CD4-positive, CD25-positive, alpha-beta regulatory T cell (primary cell): ENCODE measurements around the gene IKZF1. TPM values are rescaled to one million over a fixed set of nuclear protein-coding genes. Genes with fewer than 3 reads are reported as not detected.

Experiments used
- ATAC-seq, 2 donors: fragments of 150-1000 bp; cut with Tn5 transposase; one replicate each; pipeline ENCODE4 v1.10.0; 2021; ENCODE audit warnings: low read depth in 2 of 2, moderate number of reproducible peaks in 2 of 2, moderate library complexity in 1 of 2
- DNase-seq, 3 donors: peaks; one replicate each; pipeline versions ENCODE4 v3.0.0 to v3.0.0-alpha.2; 2012 to 2022; ENCODE audit warnings: mixed read lengths in 1 of 3
- H3K27ac ChIP-seq: one replicate; pipeline ENCODE4 v1.7.0; 2013; ENCODE audit warnings: mild to moderate bottlenecking, low read length; ENCODE audit not compliant: insufficient read depth, poor library complexity, severe bottlenecking
- H3K27me3 ChIP-seq: one replicate; pipeline ENCODE4 v1.7.0; 2013; ENCODE audit warnings: low read length; ENCODE audit not compliant: control insufficient read depth, insufficient read depth
- H3K36me3 ChIP-seq: one replicate; pipeline ENCODE4 v1.7.0; 2013; ENCODE audit warnings: mild to moderate bottlenecking, low read length, moderate library complexity; ENCODE audit not compliant: control insufficient read depth, insufficient read depth
- H3K4me1 ChIP-seq: 2 replicates; pipeline ENCODE4 v1.7.0; 2013; ENCODE audit warnings: mild to moderate bottlenecking, low read length; ENCODE audit not compliant: insufficient read depth, control insufficient read depth, poor library complexity, severe bottlenecking
- H3K4me3 ChIP-seq: one replicate; pipeline ENCODE4 v1.7.0; 2013; ENCODE audit warnings: low read depth, mild to moderate bottlenecking, low read length, moderate library complexity
- H3K9me3 ChIP-seq, 2 experiments: 1 replicate in 1 of 2; 2 replicates in 1 of 2; pipeline ENCODE4 v1.7.0; 2013; ENCODE audit warnings: low read length in 2 of 2, mild to moderate bottlenecking in 1 of 2, moderate library complexity in 1 of 2; ENCODE audit not compliant: control insufficient read depth in 2 of 2
- H3K27ac Mint-ChIP-seq, 3 donors: one replicate each; pipeline ENCODE4 v1.8.0; 2020 to 2022; ENCODE audit warnings: mild to moderate bottlenecking in 3 of 3, mixed read lengths in 3 of 3, moderate library complexity in 2 of 3
- H3K27me3 Mint-ChIP-seq: one replicate; pipeline ENCODE4 v1.8.0; 2022; ENCODE audit warnings: mild to moderate bottlenecking, mixed read lengths
- H3K36me3 Mint-ChIP-seq: one replicate; pipeline ENCODE4 v1.8.0; 2020; ENCODE audit warnings: mixed read lengths
- H3K4me1 Mint-ChIP-seq, 4 donors: one replicate each; pipeline ENCODE4 v1.8.0; 2020 to 2022; ENCODE audit warnings: mixed read lengths in 4 of 4, mild to moderate bottlenecking in 1 of 4
- H3K4me3 Mint-ChIP-seq, 4 donors: one replicate each; pipeline ENCODE4 v1.8.0; 2020 to 2022; ENCODE audit warnings: mild to moderate bottlenecking in 4 of 4, mixed read lengths in 4 of 4, moderate library complexity in 3 of 4
- H3K9me3 Mint-ChIP-seq, 7 donors: one replicate each; pipeline ENCODE4 v1.8.0; 2020 to 2022; ENCODE audit warnings: mixed read lengths in 7 of 7, mild to moderate bottlenecking in 3 of 7, moderate library complexity in 2 of 7
- polyA plus RNA-seq, 4 donors: library from polyadenylated mRNA; unstranded; fragments of 300-500 nt; fragmentation: Illumina TruSeq; gene quantifications; one replicate each; pipeline ENCODE4 v1.2.3, GENCODE V29; 2021
- total RNA-seq: library from RNA; stranded (reverse); gene quantifications from one replicate; pipeline ENCODE4 v1.2.3, GENCODE V29; 2022

Gene IKZF1
- total and polyA plus RNA-seq, 5 donors from 2014 or later = 153 to 376 (median 169) TPM

DNA sequence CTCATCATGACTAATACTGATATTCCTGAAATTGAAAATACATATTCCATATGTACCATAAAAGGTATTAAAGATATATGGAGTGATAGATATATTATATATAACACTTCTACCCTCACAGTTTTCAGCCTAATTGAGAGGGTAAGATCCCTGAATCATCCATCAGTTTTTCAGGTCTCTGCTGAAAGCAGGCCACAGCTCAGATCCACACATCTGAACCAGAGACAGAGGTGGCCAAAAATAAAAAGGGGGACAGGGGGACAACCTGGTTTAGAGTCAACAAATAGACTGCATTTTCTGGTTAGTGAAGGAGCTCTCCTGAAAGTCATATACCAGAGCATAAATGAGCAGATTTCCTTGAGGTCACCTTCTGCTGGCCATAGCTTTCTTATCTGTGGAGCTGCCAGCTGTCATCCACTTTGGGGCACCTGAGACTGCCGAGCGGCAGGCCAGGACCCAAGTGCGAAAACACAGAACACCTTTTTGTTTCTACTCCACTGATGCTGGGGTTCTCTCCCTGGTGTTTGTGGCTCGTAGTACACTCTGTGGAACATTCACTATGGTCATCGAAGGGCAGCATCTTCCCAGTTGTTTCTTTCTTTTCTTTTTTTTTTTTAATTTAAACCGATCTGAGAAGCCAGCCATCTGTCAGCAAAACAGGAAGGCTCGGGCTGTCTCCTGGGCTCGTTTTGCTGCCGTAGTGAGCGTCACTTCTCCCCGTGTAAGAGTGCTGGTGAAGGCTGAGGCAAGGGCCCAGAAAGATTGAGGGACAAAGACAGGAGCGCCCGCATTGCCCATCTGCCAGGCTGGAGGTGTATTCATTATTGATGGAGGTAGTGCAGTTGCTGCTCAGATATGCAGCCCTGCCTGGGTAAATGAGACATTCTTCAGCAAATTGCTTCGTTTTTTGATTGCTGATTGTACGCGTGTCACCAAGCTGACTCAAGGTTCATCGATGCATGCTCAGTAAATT is 13.5 kb downstream of the IKZF1 start:
- Histone ChIP-seq H3K4me1 (peaks cover 95% of the 10 kb centered on the region), H3K9me3 (no peaks in the 10 kb centered on the region), H3K4me3 (peak overlapping the region; percentile 88), H3K36me3 (peaks cover 30% of the 10 kb centered on the region), H3K27ac (peak overlapping the region; percentile 96), H3K27me3 (no peaks in the 10 kb centered on the region)
- Mint-ChIP-seq H3K27ac (peak overlapping the region; percentile 92 to 100 (median 96)), H3K9me3 (no peaks in the 10 kb centered on the region), H3K4me1 (peaks cover 36 to 98% (median 86%) of the 10 kb centered on the region in 4 donors), H3K4me3 (peak overlapping the region; percentile 80 to 94 (median 84)), H3K27me3 (no peaks in the 10 kb centered on the region), H3K36me3 (peaks cover 48% of the 10 kb centered on the region)
- DNase-seq = peak in 1 of 3 donors; percentile 70
- ATAC-seq = peak; percentile 9 to 21

DNA sequence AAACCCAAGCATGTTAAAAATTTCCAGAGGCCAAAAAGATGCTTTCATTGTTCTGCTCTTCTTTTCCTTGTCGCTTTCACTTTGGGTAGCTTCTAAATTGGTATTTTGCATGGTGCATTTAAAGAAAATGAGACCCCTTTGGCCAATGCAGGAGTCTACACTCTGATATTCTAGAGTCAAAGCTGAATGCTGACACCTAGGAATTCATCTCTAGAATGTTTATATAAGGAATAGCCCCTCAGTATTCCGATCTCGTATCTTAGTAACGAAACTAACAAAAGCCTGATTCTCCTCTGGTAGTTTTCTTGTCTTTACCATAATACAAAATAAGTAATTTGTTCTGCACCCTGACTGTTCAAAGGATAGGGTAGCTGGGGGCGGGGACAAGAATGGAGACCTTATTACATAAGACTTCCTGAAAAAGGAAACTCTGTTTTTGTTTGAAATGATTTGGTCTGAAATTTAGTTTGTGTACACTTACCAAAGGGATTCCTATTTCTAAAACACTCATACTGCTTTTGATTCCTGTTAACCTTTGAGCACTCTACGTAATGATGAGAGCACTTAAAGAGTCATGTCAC is 17.1 kb downstream of the IKZF1 start:
- Histone ChIP-seq H3K4me3 (peak overlapping the region; percentile 88), H3K9me3 (no peaks in the 10 kb centered on the region), H3K4me1 (peaks cover 91% of the 10 kb centered on the region), H3K27ac (peak overlapping the region; percentile 96), H3K27me3 (no peaks in the 10 kb centered on the region), H3K36me3 (peaks cover 62% of the 10 kb centered on the region)
- ATAC-seq (no peak), DNase-seq (peak in 2 of 3 donors; percentile 64 to 68)
- Mint-ChIP-seq H3K4me3 (peak overlapping the region; percentile 55 to 86 (median 84)), H3K27me3 (no peaks in the 10 kb centered on the region), H3K4me1 (peaks cover 44 to 98% (median 81%) of the 10 kb centered on the region in 4 donors), H3K9me3 (no peaks in the 10 kb centered on the region), H3K27ac (peak overlapping the region; percentile 82 to 92 (median 90)), H3K36me3 (peaks cover 58% of the 10 kb centered on the region)

- H3K4me3 Mint-ChIP-seq = peak overlapping the region in 3 of 4 donors; percentile 2 to 49 (median 20)
- H3K36me3 Mint-ChIP-seq = peaks cover 73% of the 10 kb centered on the region
- Histone ChIP-seq H3K36me3 (peaks cover 80% of the 10 kb centered on the region), H3K27me3 (no peaks in the 10 kb centered on the region), H3K4me1 (peaks cover 83% of the 10 kb centered on the region), H3K4me3 (no peak overlapping the region), H3K27ac (peak overlapping the region; percentile 96), H3K9me3 (no peaks in the 10 kb centered on the region)
- H3K27ac Mint-ChIP-seq = peak overlapping the region; percentile 90 to 92 (median 90)
- DNase-seq (no peak), ATAC-seq (no peak)
- H3K4me1 Mint-ChIP-seq = peaks cover 43 to 93% (median 73%) of the 10 kb centered on the region in 4 donors
- no peaks in the 10 kb centered on the region for H3K9me3 Mint-ChIP-seq
- no peaks in the 10 kb centered on the region for H3K27me3 Mint-ChIP-seq
Measured at GRCh38 chr7:50324113-50324512, 19.6 kb downstream of the IKZF1 start.

DNA sequence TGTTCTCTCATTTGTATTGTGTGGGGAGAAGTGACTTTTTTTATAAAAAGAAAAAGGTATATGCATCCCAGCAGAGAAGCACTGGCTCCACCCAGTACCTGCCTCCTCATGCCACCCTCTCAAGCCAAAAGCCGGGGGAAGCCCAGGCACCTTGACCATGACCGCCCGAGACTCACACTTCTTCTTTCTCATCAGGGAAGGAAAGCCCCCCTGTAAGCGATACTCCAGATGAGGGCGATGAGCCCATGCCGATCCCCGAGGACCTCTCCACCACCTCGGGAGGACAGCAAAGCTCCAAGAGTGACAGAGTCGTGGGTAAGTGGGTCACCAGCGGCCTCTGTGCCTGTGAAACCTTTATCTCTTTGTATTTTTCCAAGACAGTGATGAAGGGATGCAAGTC is 22.9 kb downstream of the IKZF1 start:
- Histone ChIP-seq H3K4me3 (no peak overlapping the region), H3K27ac (peak overlapping the region; percentile 85), H3K4me1 (peaks cover 82% of the 10 kb centered on the region), H3K9me3 (no peaks in the 10 kb centered on the region), H3K36me3 (peaks cover 79% of the 10 kb centered on the region), H3K27me3 (no peaks in the 10 kb centered on the region)
- DNase-seq = no peak
- no peak overlapping the region for H3K4me3 Mint-ChIP-seq
- H3K36me3 Mint-ChIP-seq = peaks cover 67% of the 10 kb centered on the region
- ATAC-seq = no peak
- H3K27ac Mint-ChIP-seq = peak overlapping the region in 2 of 3 donors; percentile 91 to 92
- H3K4me1 Mint-ChIP-seq = peaks cover 50 to 77% (median 67%) of the 10 kb centered on the region in 4 donors
- no peaks in the 10 kb centered on the region for H3K9me3 Mint-ChIP-seq
- H3K27me3 Mint-ChIP-seq = no peaks in the 10 kb centered on the region

DNA sequence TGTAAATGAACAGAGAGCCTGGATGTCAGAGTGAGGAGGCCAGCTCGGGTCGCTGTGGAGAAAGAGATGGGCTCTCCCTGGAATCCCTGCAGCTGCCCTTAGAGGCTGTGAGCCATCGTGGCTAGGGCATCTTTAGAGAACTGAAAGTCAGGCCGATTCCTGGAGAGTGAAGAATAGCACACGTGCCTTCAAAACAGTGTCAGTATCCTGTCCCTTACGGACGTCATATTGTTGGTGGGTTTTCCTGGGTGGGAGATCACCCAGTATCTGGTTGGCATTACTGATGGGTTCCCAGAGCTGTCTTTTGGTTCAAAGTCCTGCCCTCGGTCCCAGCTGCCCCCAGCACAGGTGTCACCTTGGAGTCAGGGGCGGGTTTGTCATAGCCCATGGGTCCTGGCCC is 25.3 kb downstream of the IKZF1 start:
- Mint-ChIP-seq H3K36me3 (peaks cover 48% of the 10 kb centered on the region), H3K9me3 (no peaks in the 10 kb centered on the region), H3K4me3 (peak overlapping the region in 1 of 4 donors; percentile 50), H3K27ac (no peak overlapping the region), H3K27me3 (no peaks in the 10 kb centered on the region), H3K4me1 (peaks cover 35 to 57% (median 47%) of the 10 kb centered on the region in 4 donors)
- no peaks in the 10 kb centered on the region for H3K27me3 ChIP-seq
- H3K27ac ChIP-seq = peak overlapping the region; percentile 85
- ATAC-seq = no peak
- H3K4me1 ChIP-seq = peaks cover 81% of the 10 kb centered on the region
- peaks cover 61% of the 10 kb centered on the region for H3K36me3 ChIP-seq
- peak overlapping the region; percentile 91 for H3K4me3 ChIP-seq
- H3K9me3 ChIP-seq = no peaks in the 10 kb centered on the region
- no peak for DNase-seq

GRCh38 chr7:50330254-50330653 is 25.7 kb downstream of the IKZF1 start:
- peak overlapping the region in 1 of 4 donors; percentile 50 for H3K4me3 Mint-ChIP-seq

DNA sequence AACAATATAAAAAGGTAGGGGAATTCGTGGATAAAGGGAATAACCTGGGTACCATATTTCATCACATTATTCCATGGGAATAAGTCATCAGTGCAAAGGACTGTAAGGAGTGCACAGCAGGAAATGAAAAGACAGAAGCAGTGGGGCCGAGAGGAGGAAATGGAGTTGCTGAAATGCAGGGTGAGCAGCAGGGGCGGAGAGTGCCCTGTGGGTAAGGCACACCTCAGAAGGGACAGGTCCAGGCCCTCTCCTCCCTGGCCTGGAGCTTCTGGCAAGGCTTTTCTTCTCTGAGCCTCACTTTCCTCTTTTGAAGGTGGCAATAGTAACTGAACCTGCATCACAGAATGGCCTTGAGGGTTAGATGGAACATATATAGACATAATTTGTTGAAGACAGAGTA is 26.2 kb downstream of the IKZF1 start:
- Histone ChIP-seq H3K4me3 (peak overlapping the region; percentile 91), H3K9me3 (no peaks in the 10 kb centered on the region), H3K36me3 (peaks cover 55% of the 10 kb centered on the region), H3K4me1 (peaks cover 83% of the 10 kb centered on the region), H3K27ac (peak overlapping the region; percentile 85), H3K27me3 (no peaks in the 10 kb centered on the region)
- ATAC-seq = no peak
- DNase-seq = no peak
- H3K4me3 Mint-ChIP-seq = peak overlapping the region in 1 of 4 donors; percentile 50
- no peaks in the 10 kb centered on the region for H3K27me3 Mint-ChIP-seq
- H3K36me3 Mint-ChIP-seq = peaks cover 47% of the 10 kb centered on the region
- no peak overlapping the region for H3K27ac Mint-ChIP-seq
- peaks cover 28 to 57% (median 44%) of the 10 kb centered on the region in 4 donors for H3K4me1 Mint-ChIP-seq
- no peaks in the 10 kb centered on the region for H3K9me3 Mint-ChIP-seq

More at GRCh38 chr7:50330254-50330653, 25.7 kb downstream of the IKZF1 start:
- Histone ChIP-seq H3K27me3 (no peaks in the 10 kb centered on the region), H3K27ac (peak overlapping the region; percentile 85), H3K9me3 (no peaks in the 10 kb centered on the region), H3K36me3 (peaks cover 59% of the 10 kb centered on the region), H3K4me1 (peaks cover 82% of the 10 kb centered on the region), H3K4me3 (peak overlapping the region; percentile 91)
- no peak overlapping the region for H3K27ac Mint-ChIP-seq
- peaks cover 33 to 57% (median 45%) of the 10 kb centered on the region in 4 donors for H3K4me1 Mint-ChIP-seq
- peaks cover 48% of the 10 kb centered on the region for H3K36me3 Mint-ChIP-seq
- no peak for DNase-seq
- H3K9me3 Mint-ChIP-seq = no peaks in the 10 kb centered on the region
- no peaks in the 10 kb centered on the region for H3K27me3 Mint-ChIP-seq
- ATAC-seq = no peak
